ENCODE measurements around the gene RBM8A.

- TF ChIP-seq CTCF (IDR thresholded peaks at IDR 0.05; ENCODE audit: low read length) = no peak
- no peak for TF ChIP-seq EZH2 (IDR thresholded peaks at IDR 0.05; ENCODE audit: borderline replicate concordance, low read length)
These were observed 8.4 kb upstream of the RBM8A start for GRCh38 chr1:145935708-145936107.

All from OCI-LY1 (cell line).